Upper lobe of left lung (tissue), 6 donors: ENCODE data around the gene TIMM23. TPM values are rescaled to one million over a fixed set of nuclear protein-coding genes. Genes with fewer than 3 reads are reported as not detected.
"Not testable (repeated sequence)": the region's sequence is repeated elsewhere in the genome, so short reads cannot be mapped to it uniquely, and the experiment has no call there.

Source experiments
- ATAC-seq, 2 donors: fragments of 200-7000 bp; cut with Tn5 transposase; one replicate each; pipeline ENCODE4 v1.9.1; 2022; ENCODE audit warnings: mild to moderate bottlenecking in 2 of 2, moderate library complexity in 2 of 2; ENCODE audit not compliant: low FRiP score in 2 of 2
- DNase-seq, 2 donors: peaks; one replicate each; pipeline ENCODE4 v3.0.0-alpha.2; 2019 to 2020
- H3K27ac ChIP-seq, 4 donors: fragments of 200-600 bp; sonication (generic); one replicate each; pipeline ENCODE4 v1.5.1; 2016 to 2019
- H3K27me3 ChIP-seq, 4 donors: fragments of 200-600 bp; sonication (generic); one replicate each; pipeline ENCODE4 v1.5.1; 2017 to 2019
- H3K36me3 ChIP-seq, 4 donors: fragments of 200-600 bp; sonication (generic); one replicate each; pipeline ENCODE4 v1.5.1; 2016 to 2019
- H3K4me1 ChIP-seq, 4 donors: fragments of 200-600 bp; sonication (generic); one replicate each; pipeline ENCODE4 v1.5.1; 2018 to 2019
- H3K4me3 ChIP-seq, 4 donors: fragments of 200-600 bp; sonication (generic); one replicate each; pipeline ENCODE4 v1.5.1; 2017 to 2019; ENCODE audit warnings: mild to moderate bottlenecking in 2 of 4, moderate library complexity in 1 of 4
- H3K9me3 ChIP-seq, 4 donors: fragments of 200-600 bp; sonication (generic); one replicate each; pipeline ENCODE4 v1.5.1; 2018 to 2019
- CTCF ChIP-seq, 6 experiments: fragments of 450-650 bp in 4 of 6; fragments of 200-600 bp in 2 of 6; sonication (generic) in 2 of 6; IDR thresholded peaks; one replicate each; pipeline ENCODE4 v1.5.1; 2016 to 2019; ENCODE audit warnings: antibody characterized with exemption in 6 of 6
- EP300 ChIP-seq, 4 donors: sonication (generic); formaldehyde crosslinking; IDR thresholded peaks; one replicate each; pipeline ENCODE4 v1.5.1; 2017; ENCODE audit warnings: antibody characterized with exemption in 4 of 4, control low read depth in 2 of 4
- POLR2A ChIP-seq, 4 donors: fragments of 450-650 bp; IDR thresholded peaks; one replicate each; pipeline ENCODE4 v1.5.1; 2016 to 2017; ENCODE audit warnings: antibody characterized with exemption in 4 of 4, mild to moderate bottlenecking in 2 of 4
- POLR2AphosphoS5 ChIP-seq, 2 donors: sonication (generic); formaldehyde crosslinking; IDR thresholded peaks; one replicate each; pipeline ENCODE4 v1.5.1; 2017; ENCODE audit warnings: antibody characterized with exemption in 2 of 2
- WGBS, 2 donors: methylation state at CpG; one replicate each; pipeline ENCODE4 v1.1.5; 2017 to 2018; 5-methylcytosine and 5-hydroxymethylcytosine counted together
- total RNA-seq, 6 donors: library from RNA; depleted of rRNA in 4 of 6; stranded (reverse); fragments of >200 nt in 4 of 6; gene quantifications; one replicate each; pipeline versions ENCODE4 v1.1.0 to v1.2.1, GENCODE V29; 2016 to 2021
- donor health status: DM: no; HTN: no; CAD: no; lungs with moderate emphysema.
- donor health status: DM: no; HTN: yes; CAD: no; lungs with severe emphysema.

Gene TIMM23, protein sequence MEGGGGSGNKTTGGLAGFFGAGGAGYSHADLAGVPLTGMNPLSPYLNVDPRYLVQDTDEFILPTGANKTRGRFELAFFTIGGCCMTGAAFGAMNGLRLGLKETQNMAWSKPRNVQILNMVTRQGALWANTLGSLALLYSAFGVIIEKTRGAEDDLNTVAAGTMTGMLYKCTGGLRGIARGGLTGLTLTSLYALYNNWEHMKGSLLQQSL
- 10 to 100 TPM; 15.8 to 57.6 (median 36.1) TPM for total RNA-seq

DNA sequence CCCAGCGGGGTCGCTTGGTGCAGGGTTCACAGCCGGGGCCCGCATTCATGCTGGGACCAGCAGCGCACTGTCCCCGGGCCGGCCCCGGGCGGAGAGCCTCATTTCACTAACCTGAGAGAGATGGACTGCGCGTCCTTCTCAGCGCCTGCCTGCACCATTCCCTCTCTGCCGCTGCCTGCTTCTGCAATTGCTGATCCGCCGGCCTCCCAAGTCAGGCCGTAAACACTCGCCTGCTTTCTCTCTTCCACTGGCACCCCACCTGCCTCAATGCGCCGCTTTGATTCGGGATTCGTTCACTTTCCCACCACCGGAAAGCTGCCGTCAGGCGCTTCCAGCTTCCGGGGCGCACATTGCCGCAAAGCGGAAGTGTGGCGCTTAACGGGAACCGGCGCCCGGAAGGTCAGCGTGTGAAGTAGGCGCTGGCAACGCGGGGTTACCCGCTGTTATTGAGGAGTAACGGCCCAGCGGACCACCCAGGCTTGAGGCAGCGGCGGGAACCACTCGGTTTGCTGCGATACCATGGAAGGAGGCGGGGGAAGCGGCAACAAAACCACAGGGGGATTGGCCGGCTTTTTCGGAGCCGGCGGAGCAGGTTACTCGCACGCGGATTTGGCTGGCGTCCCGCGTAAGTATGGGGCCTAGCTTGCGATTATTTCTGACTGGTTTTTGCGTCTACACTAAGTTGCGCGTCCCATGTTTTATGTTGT lies at the start of gene TIMM23:
Gene TIMM23 (plus strand): TSS at position 384 of the 707 bp plus-strand sequence. CDS start 136 bp downstream, at position 520.
- 0% methylated on average over 14 to 57 of the region's 60 CpGs for WGBS, 2 donors
- peak; percentile 97 to 99 for ATAC-seq
- peak; percentile 87 to 96 for DNase-seq
- H3K9me3 ChIP-seq, H3K27me3 ChIP-seq: not testable (repeated sequence)
- peaks cover 3 to 25% (median 14%) of the 10 kb centered on the region in 4 donors for H3K4me1 ChIP-seq
- TF ChIP-seq POLR2A (IDR thresholded peaks at IDR 0.05) (peak in 2 of 4 donors; percentile 36 to 69), EP300 (IDR thresholded peaks at IDR 0.05) (peak in 1 of 4 donors; percentile 20), POLR2AphosphoS5 (IDR thresholded peaks at IDR 0.05) (peak; percentile 53 to 94), CTCF (IDR thresholded peaks at IDR 0.05) (peak in 1 of 6 experiments; percentile 26)
- H3K4me3 ChIP-seq = peak within 1 kb of the TSS; percentile 74 to 89 (median 84)
- peak within 1 kb of the TSS; percentile 69 to 84 (median 80) for H3K27ac ChIP-seq
- peaks cover 0 to 11% (median 0%) of the 10 kb centered on the region in 4 donors for H3K36me3 ChIP-seq

- not testable (repeated sequence) for H3K9me3 ChIP-seq, DNase-seq, H3K4me1 ChIP-seq, H3K27me3 ChIP-seq, H3K4me3 ChIP-seq, H3K36me3 ChIP-seq, H3K27ac ChIP-seq, ATAC-seq
- 96 to 97% methylated on average over 1 of the region's 1 CpG for WGBS, 2 donors
These were observed 45.5 kb upstream of the TIMM23 start for GRCh38 chr10:45926790-45927189.

DNA sequence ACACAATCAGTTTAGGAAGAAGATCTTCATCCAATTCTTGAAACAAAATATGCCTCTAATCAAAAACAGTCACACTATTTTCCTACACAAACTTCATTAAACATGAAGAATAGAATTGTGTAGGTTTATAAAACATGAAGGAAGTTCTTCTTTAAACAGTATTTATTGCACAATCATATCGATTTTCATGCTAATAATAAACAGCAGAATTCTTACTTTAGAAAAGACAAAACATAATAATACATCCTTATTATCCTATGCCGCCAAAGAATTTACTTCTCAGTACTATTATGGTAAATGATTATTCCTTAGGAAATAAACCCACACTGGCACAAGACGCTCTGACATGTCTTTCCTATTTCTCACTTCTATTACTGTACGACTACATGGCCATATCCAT lies 41.0 kb upstream of the TIMM23 start:
- ATAC-seq = not testable (repeated sequence)
- 78% methylated on average over 4 of the region's 4 CpGs for WGBS, 2 donors

GRCh38 chr10:45934788-45935187 lies 37.5 kb upstream of the TIMM23 start:
- H3K9me3 ChIP-seq, H3K36me3 ChIP-seq, H3K4me1 ChIP-seq, H3K27ac ChIP-seq, H3K27me3 ChIP-seq, ATAC-seq, DNase-seq, H3K4me3 ChIP-seq: not testable (repeated sequence)
- WGBS, 2 donors = 60 to 83% methylated on average over 3 of the region's 3 CpGs

More for the DNA sequence above, 41.0 kb upstream of the TIMM23 start:
- H3K27ac ChIP-seq, H3K9me3 ChIP-seq, H3K27me3 ChIP-seq, H3K36me3 ChIP-seq, H3K4me3 ChIP-seq, DNase-seq, H3K4me1 ChIP-seq: not testable (repeated sequence)

DNA sequence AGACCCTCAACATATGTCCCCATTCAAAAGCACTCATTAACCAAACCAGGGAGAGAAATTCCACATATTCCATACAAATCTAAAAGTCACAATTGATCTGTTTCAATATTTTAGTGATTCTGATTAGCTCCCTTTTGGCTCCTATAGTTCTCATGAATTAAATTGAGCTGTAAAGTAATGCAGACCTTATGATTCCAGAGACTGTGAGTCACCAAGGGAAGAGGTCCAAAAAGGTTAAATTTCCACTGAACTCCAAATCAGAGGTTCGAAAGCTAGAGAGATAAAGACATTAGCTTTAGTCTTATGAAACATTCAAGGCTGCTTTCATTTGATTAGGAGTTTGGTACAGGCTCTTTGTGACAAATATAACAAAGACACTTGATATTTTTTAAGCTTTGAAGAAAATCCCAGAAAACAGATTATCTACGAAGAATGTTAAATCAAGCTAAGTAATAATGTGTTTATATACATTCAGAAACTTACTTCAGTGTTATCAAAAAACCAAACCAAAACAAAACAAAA lies 33.1 kb upstream of the TIMM23 start:
- 71 to 84% methylated on average over 2 of the region's 2 CpGs for WGBS, 2 donors

DNA sequence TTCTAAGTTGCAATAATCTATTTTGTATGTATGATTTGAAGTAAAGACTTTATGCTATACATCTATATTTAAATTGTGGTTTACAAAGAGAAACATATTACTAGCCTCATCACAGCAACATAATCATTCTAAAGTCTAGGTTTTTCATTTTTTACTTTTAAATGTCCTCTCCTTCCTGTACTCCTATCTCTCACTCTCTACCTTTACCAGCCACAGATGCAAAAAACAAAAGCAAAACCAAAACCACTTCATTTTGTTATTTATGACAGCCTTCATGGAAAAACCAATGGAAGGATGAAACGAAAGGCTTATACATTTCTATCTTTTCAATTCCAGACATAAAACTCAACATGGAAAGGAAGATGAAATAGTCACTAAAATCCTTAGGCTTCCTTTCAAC lies 31.1 kb upstream of the TIMM23 start:
- no CpG with 5 or more reads among the region's 1 CpG for WGBS, 2 donors
- DNase-seq, H3K4me3 ChIP-seq, ATAC-seq, H3K36me3 ChIP-seq, H3K9me3 ChIP-seq, H3K27me3 ChIP-seq, H3K27ac ChIP-seq, H3K4me1 ChIP-seq: not testable (repeated sequence)

More for the DNA sequence above, 33.1 kb upstream of the TIMM23 start:
- not testable (repeated sequence) for H3K4me1 ChIP-seq, DNase-seq, H3K4me3 ChIP-seq, H3K27me3 ChIP-seq, H3K9me3 ChIP-seq, H3K27ac ChIP-seq, ATAC-seq, H3K36me3 ChIP-seq

DNA sequence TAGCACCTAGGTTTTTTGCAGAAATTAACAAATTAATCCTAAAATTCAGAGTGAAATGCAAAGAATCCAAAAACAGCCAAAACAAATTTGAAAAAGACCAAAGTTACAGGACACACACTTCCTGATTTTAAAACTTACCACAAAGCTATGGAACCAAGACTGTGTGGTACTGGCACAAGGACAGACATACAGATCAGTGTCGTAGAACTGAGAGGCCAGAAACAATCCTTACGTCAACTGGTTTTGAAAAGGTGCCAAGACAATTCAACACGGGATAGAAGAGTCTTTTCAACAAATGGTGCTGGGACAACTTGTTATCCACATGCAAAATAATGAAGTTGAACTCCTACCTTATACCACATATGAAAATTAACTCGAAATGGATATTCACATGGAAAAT lies 26.8 kb upstream of the TIMM23 start:
- H3K36me3 ChIP-seq, H3K4me3 ChIP-seq, H3K9me3 ChIP-seq, H3K27me3 ChIP-seq, ATAC-seq, DNase-seq, H3K4me1 ChIP-seq, H3K27ac ChIP-seq: not testable (repeated sequence)
- 74 to 84% methylated on average over 4 of the region's 4 CpGs for WGBS, 2 donors

GRCh38 chr10:45947363-45947762 lies 24.9 kb upstream of the TIMM23 start:
- H3K4me3 ChIP-seq, H3K27ac ChIP-seq, H3K27me3 ChIP-seq, DNase-seq, H3K36me3 ChIP-seq, ATAC-seq, H3K9me3 ChIP-seq, H3K4me1 ChIP-seq: not testable (repeated sequence)
- WGBS, 2 donors = 98 to 100% methylated on average over 1 of the region's 1 CpG

DNA sequence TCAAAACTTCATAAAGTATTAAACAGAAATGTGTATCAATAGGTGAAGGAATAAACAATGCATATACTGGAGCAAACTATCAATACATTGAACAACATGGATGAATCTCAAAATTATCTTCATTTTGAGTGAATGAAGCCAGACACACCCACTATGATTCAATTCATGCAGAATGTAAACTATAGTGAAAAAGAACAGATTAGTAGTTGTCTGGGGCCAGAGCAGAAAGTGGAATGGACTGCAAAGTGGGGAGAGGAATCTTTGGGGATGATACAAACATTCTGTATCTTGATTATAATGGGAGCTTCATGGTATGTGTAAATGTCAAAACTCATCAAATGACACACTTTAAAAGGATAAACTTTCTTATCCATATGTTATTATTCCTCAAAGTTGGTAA lies 23.5 kb upstream of the TIMM23 start:
- H3K4me1 ChIP-seq, H3K27me3 ChIP-seq, H3K9me3 ChIP-seq, ATAC-seq, H3K36me3 ChIP-seq, H3K27ac ChIP-seq, H3K4me3 ChIP-seq, DNase-seq: not testable (repeated sequence)

DNA sequence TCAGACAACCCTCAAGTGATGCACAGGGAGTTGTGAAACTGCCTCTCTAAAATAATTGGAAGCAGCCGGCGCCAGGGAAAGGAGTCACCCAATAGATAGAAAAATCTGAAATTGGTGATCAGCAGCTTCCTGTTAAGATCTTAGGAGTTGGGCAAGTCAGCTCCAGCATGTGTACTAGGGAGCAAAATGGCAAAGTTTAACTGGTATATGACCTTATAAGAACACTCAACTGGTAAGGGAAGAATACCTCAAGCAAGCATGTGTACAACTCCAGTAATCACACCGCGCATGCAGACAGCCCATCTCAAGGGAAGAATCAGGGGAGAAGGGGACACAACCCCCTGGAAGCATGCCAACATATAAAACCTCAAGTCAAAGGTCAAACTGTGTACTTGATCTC lies 17.9 kb upstream of the TIMM23 start:
- not testable (repeated sequence) for H3K36me3 ChIP-seq, H3K4me1 ChIP-seq, H3K4me3 ChIP-seq, ATAC-seq, DNase-seq, H3K9me3 ChIP-seq, H3K27ac ChIP-seq, H3K27me3 ChIP-seq
- WGBS, 2 donors = 73 to 79% methylated on average over 4 of the region's 4 CpGs

GRCh38 chr10:45956634-45957033 lies 15.7 kb upstream of the TIMM23 start:
- not testable (repeated sequence) for H3K4me1 ChIP-seq, H3K9me3 ChIP-seq, DNase-seq, H3K36me3 ChIP-seq, ATAC-seq, H3K4me3 ChIP-seq, H3K27me3 ChIP-seq, H3K27ac ChIP-seq
- 83 to 100% methylated on average over 2 to 3 of the region's 6 CpGs for WGBS, 2 donors
